Stimulated activated CD8-positive, alpha-beta memory T cell treated with anti-CD3 and anti-CD28 coated beads, Interleukin-7, amount 100 ng/mL, for 24 hours (primary cell): Measurements from ENCODE around the gene FNDC3B.

Experiments
- DNase-seq: peaks from one replicate; pipeline ENCODE4 v3.0.0-alpha.2; 2020; ENCODE audit warnings: low read depth

FNDC3B gene

DNA sequence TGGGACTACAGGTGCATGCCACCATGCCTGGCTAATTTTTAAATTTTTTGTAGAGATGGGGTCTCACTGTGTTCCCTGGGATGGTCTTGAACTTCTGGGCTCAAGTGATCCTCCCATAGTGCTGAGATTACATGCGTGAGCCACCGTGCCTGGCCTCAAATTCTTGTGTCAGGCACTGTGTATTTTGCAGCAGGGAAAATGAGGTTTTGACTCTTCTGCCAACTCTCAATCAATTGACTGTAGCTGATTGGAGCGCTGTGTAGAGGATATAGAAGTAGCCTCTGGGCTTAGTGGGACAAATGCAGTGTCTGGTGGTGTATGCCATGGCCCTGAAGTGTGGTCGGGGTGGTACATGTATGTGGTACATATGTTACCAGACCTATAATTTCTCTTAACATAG is 152.3 kb downstream of the FNDC3B start:
- DNase-seq = no peak

GRCh38 chr3:172192830-172193415 is 153.5 kb downstream of the FNDC3B start:
- no peak for DNase-seq

GRCh38 chr3:172193436-172193835 is 154.1 kb downstream of the FNDC3B start:
- no peak for DNase-seq

DNA sequence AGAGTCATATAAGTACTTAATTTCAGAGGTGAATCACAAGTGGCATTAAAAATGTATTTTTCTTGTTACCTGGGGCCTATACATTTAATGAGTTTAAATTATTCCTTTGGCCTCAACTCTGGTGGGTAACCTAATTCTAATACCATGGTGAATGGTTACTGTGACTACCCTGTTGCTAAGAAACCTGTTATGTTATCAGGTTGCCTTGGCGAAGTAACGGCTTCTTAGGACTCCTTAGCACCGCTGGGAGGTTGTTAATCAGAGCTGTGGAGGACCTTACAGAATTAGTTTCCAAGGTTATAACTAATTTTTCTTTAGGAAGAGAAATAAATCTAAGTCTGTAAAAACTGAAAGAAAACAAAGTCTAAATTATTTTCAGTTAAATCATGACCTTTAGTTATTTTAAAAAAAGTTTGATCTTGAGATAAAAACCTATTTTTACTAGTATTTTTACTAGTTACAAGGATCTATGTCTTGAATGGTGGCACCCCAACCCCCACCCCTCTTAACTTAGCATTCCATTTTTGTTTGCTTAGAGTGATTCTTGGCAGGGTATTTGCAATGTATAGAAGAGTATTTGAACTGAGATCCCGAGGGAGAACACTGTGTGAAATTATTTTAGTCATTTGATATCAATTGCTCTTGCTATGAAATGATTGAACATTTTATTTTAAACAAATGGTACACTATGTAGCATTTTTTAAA is 155.5 kb downstream of the FNDC3B start:
- DNase-seq = no peak

- no peak for DNase-seq
Measured at GRCh38 chr3:172195407-172195754, 156.0 kb downstream of the FNDC3B start.

DNA sequence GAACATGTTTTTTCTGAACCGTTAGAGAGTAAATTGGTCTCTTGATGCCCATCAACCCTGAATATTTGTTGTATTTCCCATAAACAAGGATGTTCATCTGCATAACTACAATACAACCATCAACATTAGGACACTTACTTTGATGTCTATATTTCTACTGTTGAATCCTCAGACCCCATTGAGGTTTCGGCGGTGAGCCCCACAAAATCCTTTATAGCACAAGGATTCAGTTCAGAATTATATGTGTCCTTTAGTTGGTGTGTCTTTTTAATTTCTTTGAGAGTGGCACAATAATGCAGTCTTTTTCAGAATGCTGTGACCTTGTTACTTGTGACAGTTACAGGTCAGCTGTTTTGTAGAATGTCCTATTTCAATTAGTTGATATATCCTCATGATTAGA is 158.0 kb downstream of the FNDC3B start:
- DNase-seq = no peak

- DNase-seq = no peak
Measured at GRCh38 chr3:172198428-172198827, 159.1 kb downstream of the FNDC3B start.

DNA sequence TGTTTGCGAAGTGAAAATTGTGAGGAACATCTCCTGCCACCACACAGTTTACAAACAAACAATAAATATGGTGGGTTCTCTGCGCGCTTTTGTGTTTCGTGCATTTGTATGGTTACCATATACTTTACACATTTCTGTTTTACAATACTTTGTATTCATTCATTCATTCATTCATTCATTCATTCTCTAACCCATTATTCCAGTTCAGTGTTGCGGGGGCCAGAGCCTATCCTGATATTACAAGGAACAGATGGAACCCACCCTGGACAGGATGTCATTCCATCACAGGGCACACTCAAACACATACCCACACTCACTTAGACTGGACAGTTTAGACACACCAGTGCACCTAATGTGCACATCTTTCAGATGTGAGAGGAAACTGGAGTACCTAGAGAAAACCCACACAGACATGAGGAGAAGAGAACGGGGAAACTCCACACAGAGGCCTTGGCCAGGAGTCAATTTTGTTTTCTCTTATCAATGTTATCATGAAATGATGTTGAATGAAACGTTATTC is 160.5 kb downstream of the FNDC3B start:
- DNase-seq = no peak

DNA sequence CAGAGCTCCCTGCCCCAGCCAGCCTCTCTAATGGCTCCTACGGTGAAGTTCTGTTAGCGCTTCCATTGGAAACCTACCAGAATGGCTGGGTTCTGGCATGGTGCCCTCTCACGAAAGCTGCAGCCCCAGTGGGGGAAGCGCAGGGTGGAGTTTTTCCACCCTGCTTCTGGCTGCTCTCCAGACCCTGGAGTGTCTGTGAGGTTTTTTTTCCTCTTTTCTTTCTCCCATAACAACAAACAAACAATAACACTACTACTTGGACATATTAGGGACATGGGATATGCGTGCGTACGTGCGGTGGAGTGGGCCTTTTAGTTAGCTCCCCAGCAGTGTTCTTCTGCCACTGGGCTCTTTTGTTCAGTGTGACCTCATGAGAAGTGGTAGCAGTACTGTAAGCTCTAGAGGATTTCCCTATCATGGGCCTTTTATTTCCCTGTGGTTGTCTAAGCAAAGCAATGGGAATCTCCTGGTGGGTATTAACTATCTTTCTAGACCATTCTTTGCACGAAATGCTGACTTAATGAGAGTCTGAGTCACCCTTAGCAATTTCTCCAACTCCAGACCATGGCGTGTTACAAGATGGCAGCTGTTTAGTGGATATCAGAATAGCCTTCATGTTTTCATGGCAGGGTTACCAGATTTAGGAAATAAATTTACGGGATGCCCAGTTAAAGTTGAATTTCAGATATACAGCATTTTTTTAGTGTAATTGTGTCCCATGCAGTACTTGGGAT is 161.9 kb downstream of the FNDC3B start:
- DNase-seq = no peak

GRCh38 chr3:172201870-172202236 is 162.5 kb downstream of the FNDC3B start:
- no peak for DNase-seq

GRCh38 chr3:172202797-172203196 is 163.4 kb downstream of the FNDC3B start:
- no peak for DNase-seq

DNA sequence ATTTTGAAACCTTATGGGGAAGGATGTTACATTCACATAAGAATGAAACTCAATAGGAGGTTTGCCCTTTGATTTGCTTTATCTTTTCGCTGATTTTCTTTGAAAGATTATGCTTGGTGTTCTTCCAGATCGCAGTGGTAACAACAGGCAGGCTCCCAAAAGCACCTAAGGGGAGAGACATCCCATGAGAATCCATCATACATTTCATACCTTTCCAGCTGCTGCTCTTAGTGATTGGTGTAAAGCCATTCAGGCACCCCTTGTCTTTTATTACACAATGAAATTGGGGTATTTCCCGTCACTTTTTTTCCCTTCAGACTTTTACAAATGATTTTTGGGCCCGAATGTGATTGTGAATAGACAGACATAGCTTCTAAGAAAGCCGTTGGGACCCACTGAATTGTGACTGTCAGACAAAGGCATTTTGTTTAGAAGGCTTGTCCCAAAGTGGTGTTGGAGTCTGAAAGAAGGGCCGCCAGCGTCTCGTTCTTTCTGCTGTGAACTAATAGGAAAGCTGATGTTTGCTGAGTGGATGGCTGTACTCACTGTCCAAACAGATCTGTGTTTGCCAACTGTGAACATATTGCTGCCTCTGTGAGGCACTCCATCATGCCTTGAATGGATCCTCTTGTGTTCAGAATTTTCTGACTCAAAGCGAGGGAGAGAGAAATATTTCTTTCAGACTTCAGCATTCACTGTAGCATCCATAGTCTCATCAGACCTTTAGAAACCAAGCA is 164.3 kb downstream of the FNDC3B start:
- no peak for DNase-seq

DNA sequence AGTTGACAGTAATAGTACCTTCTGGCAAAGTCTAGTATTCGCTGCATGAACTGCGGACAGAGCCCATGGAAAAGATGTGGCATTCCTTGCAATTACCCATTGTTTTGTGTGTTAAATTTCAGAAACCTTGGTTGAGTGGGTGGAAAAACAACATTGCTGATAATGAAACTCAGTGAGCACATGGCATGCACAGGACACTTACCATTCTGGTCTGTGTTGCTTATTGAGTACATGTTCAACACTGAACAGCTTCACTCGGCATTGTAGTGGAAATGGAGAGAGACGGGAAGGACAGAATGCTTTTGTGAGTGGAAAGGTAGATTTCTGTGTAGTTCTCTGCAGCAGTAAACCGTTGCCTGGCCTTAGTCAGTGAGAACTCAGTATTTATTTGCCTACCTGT is 165.3 kb downstream of the FNDC3B start:
- no peak for DNase-seq

- DNase-seq = no peak
Measured at GRCh38 chr3:172208586-172209332, 169.4 kb downstream of the FNDC3B start.

GRCh38 chr3:172209333-172210321 is 170.2 kb downstream of the FNDC3B start:
- no peak for DNase-seq

GRCh38 chr3:172210355-172210754 is 171.0 kb downstream of the FNDC3B start:
- no peak for DNase-seq

- DNase-seq = no peak
Measured at GRCh38 chr3:172211123-172211522, 171.7 kb downstream of the FNDC3B start.

GRCh38 chr3:172213200-172213599 is 173.8 kb downstream of the FNDC3B start:
- DNase-seq = no peak

- DNase-seq = no peak
Measured at GRCh38 chr3:172213904-172214303, 174.5 kb downstream of the FNDC3B start.

- no peak for DNase-seq
Measured at GRCh38 chr3:172216267-172216666, 176.9 kb downstream of the FNDC3B start.

DNA sequence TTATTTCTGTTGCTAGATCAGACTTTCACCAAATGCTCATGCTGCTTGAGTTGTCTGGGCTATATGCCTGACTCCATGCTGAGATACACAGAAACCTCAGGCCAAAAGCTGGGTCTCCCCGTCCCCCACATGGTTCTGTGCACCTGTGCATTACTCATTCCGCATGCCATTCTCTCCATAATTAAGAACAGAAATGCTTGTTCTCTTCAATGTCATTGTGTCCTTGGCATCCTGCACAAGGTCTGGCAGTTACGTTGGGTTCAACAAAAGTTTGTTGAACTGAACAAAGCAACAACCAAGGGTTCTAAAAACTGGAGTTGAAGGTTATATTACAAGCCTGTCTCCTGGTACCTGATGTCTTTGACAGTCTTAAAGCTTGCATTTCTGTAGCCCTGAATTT is 177.5 kb downstream of the FNDC3B start:
- DNase-seq = no peak
